GM20000 (cell line): ENCODE data around the gene SYTL5.

Experiments used
- DNase-seq: peaks from one replicate; pipeline ENCODE4 v3.0.0; 2012; ENCODE audit warnings: low spot score
- CTCF ChIP-seq: IDR thresholded peaks from 2 replicates; pipeline ENCODE4 v1.5.1; 2012; ENCODE audit warnings: mild to moderate bottlenecking, control low read depth; ENCODE audit errors: extremely low read depth, missing control alignments

SYTL5 gene

GRCh38 chrX:38052096-38052495, 45.7 kb downstream of the SYTL5 start:
- no peak for DNase-seq
- TF ChIP-seq CTCF: no peak

- TF ChIP-seq CTCF: no peak
- DNase-seq: no peak
These were observed 49.0 kb downstream of the SYTL5 start for GRCh38 chrX:38055170-38055847.

- TF ChIP-seq CTCF: no peak
- no peak for DNase-seq
These were observed 54.1 kb downstream of the SYTL5 start for GRCh38 chrX:38060331-38060878.

- no peak for TF ChIP-seq CTCF
- DNase-seq: no peak
These were observed 55.0 kb downstream of the SYTL5 start for GRCh38 chrX:38061335-38061734.

- no peak for DNase-seq
- TF ChIP-seq CTCF: no peak
These were observed 60.6 kb downstream of the SYTL5 start for GRCh38 chrX:38066934-38067333.

- DNase-seq: no peak
- TF ChIP-seq CTCF: no peak
These were observed 62.9 kb downstream of the SYTL5 start for GRCh38 chrX:38069273-38069672.

- DNase-seq: no peak
- TF ChIP-seq CTCF: no peak
These were observed 63.6 kb downstream of the SYTL5 start for GRCh38 chrX:38069991-38070390.
